ENCODE measurements around the gene SH3GLB1.

DNA sequence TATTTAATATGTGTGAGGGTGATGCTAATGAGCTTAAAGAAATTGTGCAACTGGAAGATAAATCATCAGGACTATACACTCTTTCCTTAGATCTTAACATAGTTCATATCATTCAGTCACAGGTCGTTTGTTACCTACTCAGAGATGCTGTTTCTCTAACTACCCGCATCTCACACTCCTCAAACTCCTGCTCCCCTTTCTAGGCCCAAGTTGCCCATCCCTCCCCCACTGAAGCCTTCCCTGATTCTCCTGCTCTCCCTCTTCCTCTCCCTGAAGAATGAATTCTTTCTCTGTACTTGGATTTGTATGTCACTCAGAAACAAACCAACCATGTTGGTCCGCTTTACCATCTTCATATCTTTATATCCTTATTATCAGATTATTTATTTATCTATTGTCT is 9.1 kb downstream of the SH3GLB1 start:
- TF ChIP-seq POLR2A (IDR thresholded peaks at IDR 0.05; ENCODE audit: low read depth, low read length) (no peak), TAF1 (IDR thresholded peaks at IDR 0.05; ENCODE audit: low read depth, low read length) (no peak)
